ENCODE results near the gene RNPEP.

The RNPEP gene

GRCh38 chr1:202012544-202013478 is 30.4 kb downstream of the RNPEP start:
- Histone ChIP-seq H3K27ac (replicated peaks) (no peak overlapping the region), H3K27me3 (ENCODE audit: insufficient read depth, poor library complexity, severe bottlenecking) (peaks cover 4% of the 10 kb centered on the region), H3K4me3 (replicated peaks; ENCODE audit: insufficient read depth, low read length) (no peak overlapping the region)
- TF ChIP-seq GABPA (IDR thresholded peaks at IDR 0.05; ENCODE audit: low read depth), result no peak
- no peak for TF ChIP-seq SPI1 (IDR thresholded peaks at IDR 0.05; ENCODE audit: borderline replicate concordance, low read depth)
- no peak for TF ChIP-seq POLR2AphosphoS5 (IDR thresholded peaks at IDR 0.05; ENCODE audit: low read depth)
- TF ChIP-seq REST (IDR thresholded peaks at IDR 0.05; ENCODE audit: insufficient replicate concordance, low read depth), result no peak
- TF ChIP-seq CTCF (IDR thresholded peaks at IDR 0.05; ENCODE audit: insufficient read depth, low read length), result no peak
- no peak for DNase-seq (ENCODE audit: low read depth in 1 of 2, low spot score in 1 of 2)

- peaks cover 4% of the 10 kb centered on the region for H3K27me3 ChIP-seq (ENCODE audit: insufficient read depth, poor library complexity, severe bottlenecking)
- no peak for TF ChIP-seq CTCF (IDR thresholded peaks at IDR 0.05; ENCODE audit: insufficient read depth, low read length)
- TF ChIP-seq SPI1 (IDR thresholded peaks at IDR 0.05; ENCODE audit: borderline replicate concordance, low read depth), result no peak
- TF ChIP-seq POLR2AphosphoS5 (IDR thresholded peaks at IDR 0.05; ENCODE audit: low read depth), result no peak
- TF ChIP-seq GABPA (IDR thresholded peaks at IDR 0.05; ENCODE audit: low read depth), result no peak
- no peak for TF ChIP-seq REST (IDR thresholded peaks at IDR 0.05; ENCODE audit: insufficient replicate concordance, low read depth)
- no peak overlapping the region for H3K4me3 ChIP-seq (replicated peaks; ENCODE audit: insufficient read depth, low read length)
- H3K27ac ChIP-seq (replicated peaks), result no peak overlapping the region
- DNase-seq (ENCODE audit: low read depth in 1 of 2, low spot score in 1 of 2), result no peak
Observed at GRCh38 chr1:202013603-202014002, 31.2 kb downstream of the RNPEP start.

- H3K27ac ChIP-seq (replicated peaks), result no peak overlapping the region
Observed at GRCh38 chr1:202014060-202014459, 31.6 kb downstream of the RNPEP start.

More at GRCh38 chr1:202014060-202014459, 31.6 kb downstream of the RNPEP start:
- no peak for TF ChIP-seq GABPA (IDR thresholded peaks at IDR 0.05; ENCODE audit: low read depth)
- TF ChIP-seq REST (IDR thresholded peaks at IDR 0.05; ENCODE audit: insufficient replicate concordance, low read depth), result no peak
- no peak for TF ChIP-seq SPI1 (IDR thresholded peaks at IDR 0.05; ENCODE audit: borderline replicate concordance, low read depth)
- TF ChIP-seq CTCF (IDR thresholded peaks at IDR 0.05; ENCODE audit: insufficient read depth, low read length), result no peak
- no peak for TF ChIP-seq POLR2AphosphoS5 (IDR thresholded peaks at IDR 0.05; ENCODE audit: low read depth)
- no peak for DNase-seq (ENCODE audit: low read depth in 1 of 2, low spot score in 1 of 2)
- Histone ChIP-seq H3K27me3 (ENCODE audit: insufficient read depth, poor library complexity, severe bottlenecking) (peaks cover 7% of the 10 kb centered on the region), H3K4me3 (replicated peaks; ENCODE audit: insufficient read depth, low read length) (no peak overlapping the region)

All from HL-60 (cell line).